HEK293 (cell line): ENCODE data around the gene CCNT1.

Experiments used
- CTCF ChIA-PET: fragments of 350-600 bp; formaldehyde crosslinking; extraction: SDS; loops from one replicate; lab custom pipeline; 2021; ENCODE audit warnings: antibody characterized with exemption; lab: Yijun Ruan, JAX
- POLR2A ChIA-PET: fragments of 300-600 bp; formaldehyde crosslinking; extraction: SDS; loops from one replicate; lab custom pipeline; 2020; ENCODE audit warnings: antibody characterized with exemption, inconsistent platforms; lab: Yijun Ruan, JAX
- H3K27ac ChIP-seq: fragments of 200-500 bp; sonication (Bioruptor generic); 2 replicates; pipeline ENCODE4 v1.5.1; 2014; ENCODE audit warnings: low read depth, low read length, control low read depth, inconsistent platforms; ENCODE audit errors: extremely low read depth
- H3K36me3 ChIP-seq, 2 experiments: fragments of 200-500 bp in 1 of 2; sonication (Bioruptor generic) in 1 of 2; 1 replicate in 1 of 2; 2 replicates in 1 of 2; pipeline ENCODE4 v1.5.1; 2014 to 2017; ENCODE audit warnings: inconsistent platforms in 2 of 2, low read length in 2 of 2; ENCODE audit not compliant: control insufficient read depth in 2 of 2, insufficient read depth in 1 of 2
- H3K4me1 ChIP-seq: fragments of 200-500 bp; sonication (Bioruptor generic); 2 replicates; pipeline ENCODE4 v1.5.1; 2014; ENCODE audit warnings: mild to moderate bottlenecking, low read length, inconsistent platforms; ENCODE audit not compliant: control insufficient read depth, insufficient read depth
- H3K4me3 ChIP-seq: 2 replicates; pipeline ENCODE4 v1.5.1; 2011; ENCODE audit warnings: low read depth, mild to moderate bottlenecking, control low read depth, low read length, moderate library complexity
- H3K9me3 ChIP-seq: fragments of 200-500 bp; sonication (Bioruptor generic); 2 replicates; pipeline ENCODE4 v1.5.1; 2014; ENCODE audit warnings: low read depth, low read length, inconsistent platforms; ENCODE audit not compliant: control insufficient read depth, insufficient read depth
- BCL11B ChIP-seq: fragments of 450-650 bp; formaldehyde crosslinking; IDR thresholded peaks from 2 replicates; pipeline ENCODE4 v1.5.1; 2016; ENCODE audit warnings: low read depth, missing biosample characterization, missing genetic modification characterization
- FEZF1 ChIP-seq: fragments of 450-650 bp; formaldehyde crosslinking; IDR thresholded peaks from 2 replicates; pipeline ENCODE4 v1.5.1; 2016; ENCODE audit warnings: missing biosample characterization, missing genetic modification characterization
- KLF10 ChIP-seq: fragments of 450-650 bp; IDR thresholded peaks from 2 replicates; pipeline ENCODE4 v1.5.1; 2018; ENCODE audit warnings: missing biosample characterization, mild to moderate bottlenecking, missing genetic modification characterization
- KLF8 ChIP-seq: fragments of 450-650 bp; formaldehyde crosslinking; IDR thresholded peaks from 2 replicates; pipeline ENCODE4 v1.5.1; 2016; ENCODE audit warnings: missing biosample characterization, missing genetic modification characterization
- MYNN ChIP-seq: fragments of 450-650 bp; formaldehyde crosslinking; IDR thresholded peaks from 2 replicates; pipeline ENCODE4 v1.5.1; 2016; ENCODE audit warnings: missing biosample characterization, missing genetic modification characterization, borderline replicate concordance
- PRDM4 ChIP-seq: fragments of 450-650 bp; formaldehyde crosslinking; IDR thresholded peaks from 2 replicates; pipeline ENCODE4 v1.5.1; 2017; ENCODE audit warnings: missing biosample characterization, missing genetic modification characterization
- SETDB1 ChIP-seq: IDR thresholded peaks from one replicate; pipeline ENCODE4 v1.6.1; 2017; ENCODE audit warnings: mild to moderate bottlenecking, low read length, moderate library complexity, mixed read lengths; ENCODE audit not compliant: insufficient read length
- SP3 ChIP-seq: fragments of 450-650 bp; formaldehyde crosslinking; IDR thresholded peaks from 2 replicates; pipeline ENCODE4 v1.5.1; 2016; ENCODE audit warnings: missing biosample characterization, missing genetic modification characterization
- ZBTB44 ChIP-seq: fragments of 450-650 bp; IDR thresholded peaks from 2 replicates; pipeline ENCODE4 v1.5.1; 2018; ENCODE audit warnings: missing biosample characterization, mild to moderate bottlenecking, missing genetic modification characterization
- ZBTB7A ChIP-seq: fragments of 450-650 bp; formaldehyde crosslinking; IDR thresholded peaks from 2 replicates; pipeline ENCODE4 v1.5.1; 2016; ENCODE audit warnings: low read depth, missing biosample characterization, missing genetic modification characterization
- ZNF133 ChIP-seq: fragments of 450-650 bp; formaldehyde crosslinking; IDR thresholded peaks from 2 replicates; pipeline ENCODE4 v1.5.1; 2016; ENCODE audit warnings: missing biosample characterization, missing genetic modification characterization
- ZNF146 ChIP-seq: fragments of 450-650 bp; formaldehyde crosslinking; IDR thresholded peaks from 2 replicates; pipeline ENCODE4 v1.5.1; 2016; ENCODE audit warnings: missing biosample characterization, missing genetic modification characterization
- ZNF155 ChIP-seq: fragments of 450-650 bp; formaldehyde crosslinking; IDR thresholded peaks from 2 replicates; pipeline ENCODE4 v1.5.1; 2016; ENCODE audit warnings: missing biosample characterization, missing genetic modification characterization
- ZNF16 ChIP-seq: fragments of 450-650 bp; formaldehyde crosslinking; IDR thresholded peaks from 2 replicates; pipeline ENCODE4 v1.5.1; 2016; ENCODE audit warnings: low read depth, missing biosample characterization, missing genetic modification characterization
- ZNF174 ChIP-seq: fragments of 450-650 bp; formaldehyde crosslinking; IDR thresholded peaks from 2 replicates; pipeline ENCODE4 v1.5.0; 2017; ENCODE audit warnings: missing biosample characterization, mild to moderate bottlenecking, missing genetic modification characterization
- ZNF211 ChIP-seq: fragments of 450-650 bp; formaldehyde crosslinking; IDR thresholded peaks from 2 replicates; pipeline ENCODE4 v1.5.1; 2016; ENCODE audit warnings: low read depth, missing biosample characterization, missing genetic modification characterization
- ZNF350 ChIP-seq: fragments of 450-650 bp; formaldehyde crosslinking; IDR thresholded peaks from 2 replicates; pipeline ENCODE4 v1.5.0; 2017; ENCODE audit warnings: missing biosample characterization, mild to moderate bottlenecking, missing genetic modification characterization
- ZNF558 ChIP-seq: fragments of 450-650 bp; formaldehyde crosslinking; IDR thresholded peaks from 2 replicates; pipeline ENCODE4 v1.5.1; 2016; ENCODE audit warnings: missing biosample characterization, missing genetic modification characterization
- ZNF707 ChIP-seq: fragments of 450-650 bp; formaldehyde crosslinking; IDR thresholded peaks from 2 replicates; pipeline ENCODE4 v1.5.1; 2016; ENCODE audit warnings: missing biosample characterization, missing genetic modification characterization
- ZSCAN30 ChIP-seq: fragments of 450-650 bp; IDR thresholded peaks from 2 replicates; pipeline ENCODE4 v1.5.1; 2018; ENCODE audit warnings: missing biosample characterization, mild to moderate bottlenecking, missing genetic modification characterization, moderate library complexity
- ZXDB ChIP-seq: fragments of 450-650 bp; formaldehyde crosslinking; IDR thresholded peaks from 2 replicates; pipeline ENCODE4 v1.5.1; 2016; ENCODE audit warnings: missing biosample characterization, missing genetic modification characterization
- TF ChIP-seq, protein P1 (sequence below): fragments of 450-650 bp; formaldehyde crosslinking; IDR thresholded peaks from 2 replicates; pipeline ENCODE4 v1.5.1; 2016; ENCODE audit warnings: missing biosample characterization, missing genetic modification characterization
- TF ChIP-seq, protein P2 (sequence below): fragments of 450-650 bp; formaldehyde crosslinking; conservative IDR thresholded peaks from 2 replicates; pipeline ENCODE4 v1.5.1; 2016; ENCODE audit warnings: low read depth, missing biosample characterization, missing genetic modification characterization
- TF ChIP-seq, protein P3 (sequence below): fragments of 450-650 bp; formaldehyde crosslinking; IDR thresholded peaks from 2 replicates; pipeline ENCODE4 v1.5.1; 2016; ENCODE audit warnings: missing biosample characterization, missing genetic modification characterization

CCNT1 gene

DNA sequence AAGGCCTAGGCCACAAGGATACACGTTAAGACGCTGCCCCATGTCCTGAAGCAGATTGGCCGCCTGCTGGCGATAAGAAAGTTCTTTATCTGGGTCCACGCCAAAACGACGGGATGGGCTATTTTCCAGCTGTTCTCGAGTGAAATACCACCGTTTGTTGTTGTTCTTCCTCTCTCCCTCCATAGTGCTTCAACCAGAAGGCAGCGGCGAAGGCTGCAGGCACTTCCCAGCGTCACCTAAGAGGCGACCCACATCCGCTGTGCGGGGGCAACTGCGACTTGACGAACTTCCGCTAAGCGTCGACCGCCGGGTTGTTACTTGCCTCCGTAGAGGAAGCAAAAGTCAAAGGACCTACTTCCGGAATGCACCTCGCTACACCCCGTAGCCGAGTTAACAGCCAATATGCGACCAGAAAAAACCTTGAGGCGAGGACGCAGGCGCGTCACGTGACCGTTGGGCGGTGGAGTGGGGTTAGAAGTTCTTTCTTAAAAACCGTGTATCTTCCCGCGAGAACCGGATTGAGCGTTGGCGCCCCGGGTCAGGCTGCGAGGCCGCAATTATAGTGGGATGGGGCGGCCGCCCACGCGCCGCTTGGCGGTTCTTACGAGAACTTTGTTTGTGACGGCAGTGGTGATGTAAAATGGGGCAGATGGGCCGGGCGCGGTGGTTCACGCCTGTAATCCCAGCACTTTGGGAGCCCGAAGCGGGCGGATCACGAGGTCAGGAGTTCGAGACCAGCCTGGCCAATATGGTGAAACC is at the start of gene CCNT1:
Gene CCNT1, minus strand, starts transcription at position 215 of the 759 bp plus-strand sequence. Its CDS starts 32 bp downstream, at position 183.
- ChIA-PET POLR2A (interaction anchor here (0.6 to 1.8 kb wide), 2 partner anchors 24 to 73 kb away, joined by 3 to 6 read pairs; partner anchors contain the start of gene ADCY6), CTCF (interaction anchor here (0.7 to 1.2 kb wide), 3 partner anchors 37 to 96 kb away, joined by 4 to 5 read pairs (median 4); no protein-coding TSS in a partner anchor)
- H3K4me1 ChIP-seq: 0 out of 2 replicates have a peak, but pooled peaks cover 2% of the 10 kb centered on the region
- H3K4me3 ChIP-seq: peak within 1 kb of the TSS; percentile 58
- peaks cover 25 to 33% of the 10 kb centered on the region in 2 experiments for H3K36me3 ChIP-seq
- H3K9me3 ChIP-seq: no peaks in the 10 kb centered on the region
- H3K27ac ChIP-seq: peak within 1 kb of the TSS; percentile 85
- TF ChIP-seq ZNF174 (no peak), ZBTB44 (tag by site-specific recombination) (no peak), ZNF146 (tag by site-specific recombination) (peak; percentile 21; the same call in 1 of the 2 replicates), ZNF558 (peak; percentile 38; the same call in 1 of the 2 replicates), ZNF16 (no peak), ZNF133 (tag by site-specific recombination) (peak; percentile 38; the same call in 1 of the 2 replicates), MYNN (tag by site-specific recombination) (peak; percentile 58; the same call in 1 of the 2 replicates), BCL11B (tag by site-specific recombination) (peak; percentile 71), ZXDB (tag by site-specific recombination) (peak; percentile 97), KLF8 (tag by site-specific recombination) (peak; percentile 99), SETDB1 (peak; percentile 48), ZNF707 (no peak), ZNF155 (tag by site-specific recombination) (no peak), ZBTB7A (tag by site-specific recombination) (peak; percentile 92), FEZF1 (no peak; the same call in 1 of the 2 replicates), ZNF350 (tag by site-specific recombination) (no peak), KLF10 (tag by site-specific recombination) (peak; percentile 41; the same call in 1 of the 2 replicates), SP3 (tag by site-specific recombination) (peak; percentile 71), ZNF211 (tag by site-specific recombination) (no peak), ZSCAN30 (peak; percentile 71), PRDM4 (tag by site-specific recombination) (peak; percentile 59)
- TF ChIP-seq, protein P1, sequence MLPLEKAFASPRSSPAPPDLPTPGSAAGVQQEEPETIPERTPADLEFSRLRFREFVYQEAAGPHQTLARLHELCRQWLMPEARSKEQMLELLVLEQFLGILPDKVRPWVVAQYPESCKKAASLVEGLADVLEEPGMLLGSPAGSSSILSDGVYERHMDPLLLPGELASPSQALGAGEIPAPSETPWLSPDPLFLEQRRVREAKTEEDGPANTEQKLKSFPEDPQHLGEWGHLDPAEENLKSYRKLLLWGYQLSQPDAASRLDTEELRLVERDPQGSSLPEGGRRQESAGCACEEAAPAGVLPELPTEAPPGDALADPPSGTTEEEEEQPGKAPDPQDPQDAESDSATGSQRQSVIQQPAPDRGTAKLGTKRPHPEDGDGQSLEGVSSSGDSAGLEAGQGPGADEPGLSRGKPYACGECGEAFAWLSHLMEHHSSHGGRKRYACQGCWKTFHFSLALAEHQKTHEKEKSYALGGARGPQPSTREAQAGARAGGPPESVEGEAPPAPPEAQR (tag by site-specific recombination): no peak
- TF ChIP-seq, protein P2, sequence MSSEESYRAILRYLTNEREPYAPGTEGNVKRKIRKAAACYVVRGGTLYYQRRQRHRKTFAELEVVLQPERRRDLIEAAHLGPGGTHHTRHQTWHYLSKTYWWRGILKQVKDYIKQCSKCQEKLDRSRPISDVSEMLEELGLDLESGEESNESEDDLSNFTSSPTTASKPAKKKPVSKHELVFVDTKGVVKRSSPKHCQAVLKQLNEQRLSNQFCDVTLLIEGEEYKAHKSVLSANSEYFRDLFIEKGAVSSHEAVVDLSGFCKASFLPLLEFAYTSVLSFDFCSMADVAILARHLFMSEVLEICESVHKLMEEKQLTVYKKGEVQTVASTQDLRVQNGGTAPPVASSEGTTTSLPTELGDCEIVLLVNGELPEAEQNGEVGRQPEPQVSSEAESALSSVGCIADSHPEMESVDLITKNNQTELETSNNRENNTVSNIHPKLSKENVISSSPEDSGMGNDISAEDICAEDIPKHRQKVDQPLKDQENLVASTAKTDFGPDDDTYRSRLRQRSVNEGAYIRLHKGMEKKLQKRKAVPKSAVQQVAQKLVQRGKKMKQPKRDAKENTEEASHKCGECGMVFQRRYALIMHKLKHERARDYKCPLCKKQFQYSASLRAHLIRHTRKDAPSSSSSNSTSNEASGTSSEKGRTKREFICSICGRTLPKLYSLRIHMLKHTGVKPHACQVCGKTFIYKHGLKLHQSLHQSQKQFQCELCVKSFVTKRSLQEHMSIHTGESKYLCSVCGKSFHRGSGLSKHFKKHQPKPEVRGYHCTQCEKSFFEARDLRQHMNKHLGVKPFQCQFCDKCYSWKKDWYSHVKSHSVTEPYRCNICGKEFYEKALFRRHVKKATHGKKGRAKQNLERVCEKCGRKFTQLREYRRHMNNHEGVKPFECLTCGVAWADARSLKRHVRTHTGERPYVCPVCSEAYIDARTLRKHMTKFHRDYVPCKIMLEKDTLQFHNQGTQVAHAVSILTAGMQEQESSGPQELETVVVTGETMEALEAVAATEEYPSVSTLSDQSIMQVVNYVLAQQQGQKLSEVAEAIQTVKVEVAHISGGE: peak; percentile 98
- TF ChIP-seq, protein P3, sequence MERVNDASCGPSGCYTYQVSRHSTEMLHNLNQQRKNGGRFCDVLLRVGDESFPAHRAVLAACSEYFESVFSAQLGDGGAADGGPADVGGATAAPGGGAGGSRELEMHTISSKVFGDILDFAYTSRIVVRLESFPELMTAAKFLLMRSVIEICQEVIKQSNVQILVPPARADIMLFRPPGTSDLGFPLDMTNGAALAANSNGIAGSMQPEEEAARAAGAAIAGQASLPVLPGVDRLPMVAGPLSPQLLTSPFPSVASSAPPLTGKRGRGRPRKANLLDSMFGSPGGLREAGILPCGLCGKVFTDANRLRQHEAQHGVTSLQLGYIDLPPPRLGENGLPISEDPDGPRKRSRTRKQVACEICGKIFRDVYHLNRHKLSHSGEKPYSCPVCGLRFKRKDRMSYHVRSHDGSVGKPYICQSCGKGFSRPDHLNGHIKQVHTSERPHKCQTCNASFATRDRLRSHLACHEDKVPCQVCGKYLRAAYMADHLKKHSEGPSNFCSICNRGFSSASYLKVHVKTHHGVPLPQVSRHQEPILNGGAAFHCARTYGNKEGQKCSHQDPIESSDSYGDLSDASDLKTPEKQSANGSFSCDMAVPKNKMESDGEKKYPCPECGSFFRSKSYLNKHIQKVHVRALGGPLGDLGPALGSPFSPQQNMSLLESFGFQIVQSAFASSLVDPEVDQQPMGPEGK: peak; percentile 92
